HG03103 (cell line): ENCODE results near the gene RC3H2.
A peak's percentile ranks its signal among the peaks of the same experiment; 100 is the strongest.
"Not testable (repeated sequence)": the region's sequence is repeated elsewhere in the genome, so short reads cannot be mapped to it uniquely, and the experiment has no call there.

Source experiments
- ATAC-seq: cut with Tn5 transposase; IDR thresholded peaks from one replicate; pipeline ENCODE4 v1.9.1; 2021; ENCODE audit warnings: low read depth; ENCODE audit not compliant: unreplicated experiment

Gene RC3H2

DNA sequence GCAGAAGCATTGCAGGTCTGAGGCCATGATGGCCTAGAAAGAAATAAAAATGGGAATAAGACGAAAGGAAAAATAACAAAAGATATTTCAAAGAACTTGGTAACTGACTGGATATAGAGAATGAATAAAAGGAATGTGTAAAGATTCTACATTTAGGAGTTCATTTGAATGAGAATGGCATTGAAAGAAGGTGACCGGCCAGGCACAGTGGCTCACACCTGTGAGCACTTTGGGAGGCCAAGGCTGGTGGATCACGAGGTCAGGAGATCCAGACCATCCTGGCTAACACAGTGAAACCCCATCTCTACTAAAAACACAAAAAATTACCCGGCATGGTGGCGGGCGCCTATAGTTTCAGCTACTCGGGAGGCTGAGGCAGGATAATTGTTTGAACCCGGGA is 17.6 kb upstream of the RC3H2 start:
- no peak for ATAC-seq

- ATAC-seq, result no peak
Measured at GRCh38 chr9:122918310-122918709, 13.2 kb upstream of the RC3H2 start.

GRCh38 chr9:122912964-122913673 is 8.0 kb upstream of the RC3H2 start, which contains the start of gene ZBTB6:
ZBTB6 (minus strand) TSS chr9:122913323; CDS start chr9:122912072, 1,251 bp downstream.
- peak; percentile 97 for ATAC-seq

- ATAC-seq, result no peak
Measured at GRCh38 chr9:122912671-122912963, 7.5 kb upstream of the RC3H2 start.

DNA sequence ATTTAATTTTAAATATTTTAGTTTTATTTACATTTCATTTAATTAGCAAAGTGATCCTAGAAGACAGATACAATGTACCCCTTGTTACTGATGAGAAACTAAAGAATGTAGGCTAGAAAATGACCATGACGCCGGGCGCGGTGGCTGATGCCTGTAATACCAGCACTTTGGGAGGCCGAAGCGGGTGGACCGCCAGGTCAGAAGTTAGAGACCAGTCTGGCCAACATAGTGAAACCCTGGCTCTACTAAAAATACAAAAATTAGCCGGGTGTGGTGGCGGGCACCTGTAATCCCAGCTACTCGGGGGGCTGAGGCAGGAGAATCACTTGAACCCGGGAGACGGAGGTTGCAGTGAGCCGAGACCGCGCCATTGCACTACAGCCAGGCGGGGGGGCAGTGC is 963 bp upstream of the RC3H2 start:
- not testable (repeated sequence) for ATAC-seq

DNA sequence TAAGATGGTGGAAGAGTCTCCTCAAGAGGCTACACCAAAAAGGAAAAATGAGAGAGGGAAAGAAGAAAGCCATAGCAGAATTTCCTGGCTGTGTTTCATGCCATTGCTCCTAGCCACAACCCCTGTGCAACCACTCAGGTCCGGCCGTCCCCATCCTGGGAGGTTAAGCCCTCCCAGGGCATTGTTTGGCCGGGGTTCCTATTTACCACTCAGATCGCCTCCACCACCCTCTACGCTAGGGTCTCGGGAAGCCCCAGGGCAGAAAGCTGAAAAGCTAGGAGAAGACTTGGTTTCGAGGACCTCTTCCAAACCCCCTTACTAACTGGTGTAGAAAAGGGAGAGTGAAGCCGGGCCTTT is 715 bp downstream of the RC3H2 start:
- ATAC-seq, result peak; percentile 26

DNA sequence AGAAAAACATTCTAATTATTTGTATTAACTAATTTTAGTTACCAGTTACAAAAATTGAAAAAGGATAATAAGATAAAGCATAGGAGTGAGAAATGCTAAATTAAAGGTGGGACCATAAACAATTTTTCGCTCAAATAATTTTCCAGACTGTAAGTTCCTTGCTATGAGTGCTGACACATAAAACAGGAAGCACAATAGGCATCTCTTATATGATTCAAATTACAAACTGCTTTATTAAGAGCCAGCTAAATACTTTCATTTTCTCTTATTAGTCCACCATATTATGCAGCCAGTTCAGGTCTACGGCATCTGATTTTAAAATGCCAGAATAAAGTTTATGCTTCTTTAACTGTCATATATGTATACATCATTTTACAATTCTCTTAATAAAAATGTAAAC is 4.4 kb downstream of the RC3H2 start:
- no peak for ATAC-seq

DNA sequence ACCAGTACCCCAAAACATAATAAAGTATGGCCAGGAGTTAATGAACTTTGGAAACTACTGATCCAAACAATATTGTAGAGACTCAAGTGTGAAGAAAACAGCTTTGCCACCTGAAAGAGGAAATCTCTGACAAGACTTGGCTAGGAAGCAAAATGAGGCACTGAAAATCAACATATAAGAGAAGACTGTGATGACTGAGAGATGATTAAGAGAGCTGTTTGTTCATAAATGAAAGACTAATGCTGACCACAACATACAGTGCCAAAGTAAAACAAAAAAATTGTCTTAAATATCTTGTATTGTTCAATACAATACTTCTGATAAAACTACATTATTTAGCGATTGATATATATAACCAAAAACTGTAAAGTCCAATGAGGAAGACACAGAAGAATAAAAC is 7.2 kb downstream of the RC3H2 start:
- ATAC-seq, result no peak

DNA sequence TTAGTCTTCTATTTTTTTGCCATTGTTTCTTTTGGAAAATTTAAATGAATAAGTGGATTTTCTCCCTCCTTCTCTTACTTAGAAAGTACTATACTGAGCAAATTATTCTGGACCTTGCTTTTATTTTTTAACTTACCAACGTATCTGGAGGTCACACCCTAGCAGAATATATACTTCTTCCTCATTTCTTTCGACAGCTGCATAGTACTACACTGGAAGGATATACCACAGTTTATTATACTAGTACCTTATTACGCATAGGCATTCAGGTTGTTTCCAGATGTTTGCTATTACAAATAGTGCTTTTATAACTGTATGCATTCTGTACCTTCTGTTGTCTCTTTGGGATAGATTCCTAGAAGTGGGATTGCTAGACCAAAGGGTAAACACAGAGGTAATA is 16.7 kb downstream of the RC3H2 start:
- ATAC-seq, result no peak

DNA sequence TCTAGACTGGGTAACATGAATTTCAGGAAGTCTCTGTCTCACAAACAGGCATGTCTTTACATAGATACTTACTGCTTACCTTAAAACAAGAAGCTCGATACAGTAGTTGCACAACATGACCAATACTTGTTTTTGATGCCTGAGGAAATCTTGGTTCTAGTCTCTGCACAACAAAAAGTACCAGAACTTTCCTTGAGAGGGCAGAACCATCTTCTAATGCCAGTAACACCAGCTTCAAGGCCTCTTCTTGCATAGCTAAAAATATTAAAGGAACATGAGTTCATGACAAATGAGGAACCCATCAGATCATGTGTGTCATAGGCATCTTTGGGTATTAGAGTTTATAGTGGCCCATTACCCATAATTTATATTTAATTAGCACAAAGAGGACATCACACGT is 22.0 kb downstream of the RC3H2 start:
- no peak for ATAC-seq

GRCh38 chr9:122879443-122879842 is 25.7 kb downstream of the RC3H2 start:
- ATAC-seq, result no peak

- no peak for ATAC-seq
Measured at GRCh38 chr9:122875523-122875922, 29.6 kb downstream of the RC3H2 start.

- ATAC-seq, result not testable (repeated sequence)
Measured at GRCh38 chr9:122867276-122867675, 37.9 kb downstream of the RC3H2 start.

DNA sequence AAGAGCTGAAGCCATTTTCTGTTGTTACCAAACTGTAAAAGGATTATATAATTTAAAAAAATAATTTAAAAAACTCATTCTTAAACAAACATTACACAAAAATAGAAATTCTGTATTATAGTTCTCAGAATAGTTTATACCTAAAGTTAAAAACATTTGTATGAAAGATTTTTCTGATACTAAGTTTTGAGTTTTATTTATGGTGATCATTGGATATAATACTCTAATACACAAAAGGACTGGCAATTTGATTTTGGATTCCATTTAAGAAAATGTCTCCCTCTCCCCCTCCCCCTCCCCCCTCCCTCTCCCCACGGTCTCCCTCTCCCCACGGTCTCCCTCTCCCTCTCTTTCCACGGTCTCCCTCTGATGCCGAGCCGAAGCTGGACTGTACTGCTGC is 39.1 kb downstream of the RC3H2 start:
- no peak for ATAC-seq

GRCh38 chr9:122865300-122865699 is 39.9 kb downstream of the RC3H2 start:
- no peak for ATAC-seq

- no peak for ATAC-seq
Measured at GRCh38 chr9:122863407-122863806, 41.8 kb downstream of the RC3H2 start.

- no peak for ATAC-seq
Measured at GRCh38 chr9:122860319-122861142, 44.6 kb downstream of the RC3H2 start.

GRCh38 chr9:122857815-122858214 is 47.3 kb downstream of the RC3H2 start:
- no peak for ATAC-seq

DNA sequence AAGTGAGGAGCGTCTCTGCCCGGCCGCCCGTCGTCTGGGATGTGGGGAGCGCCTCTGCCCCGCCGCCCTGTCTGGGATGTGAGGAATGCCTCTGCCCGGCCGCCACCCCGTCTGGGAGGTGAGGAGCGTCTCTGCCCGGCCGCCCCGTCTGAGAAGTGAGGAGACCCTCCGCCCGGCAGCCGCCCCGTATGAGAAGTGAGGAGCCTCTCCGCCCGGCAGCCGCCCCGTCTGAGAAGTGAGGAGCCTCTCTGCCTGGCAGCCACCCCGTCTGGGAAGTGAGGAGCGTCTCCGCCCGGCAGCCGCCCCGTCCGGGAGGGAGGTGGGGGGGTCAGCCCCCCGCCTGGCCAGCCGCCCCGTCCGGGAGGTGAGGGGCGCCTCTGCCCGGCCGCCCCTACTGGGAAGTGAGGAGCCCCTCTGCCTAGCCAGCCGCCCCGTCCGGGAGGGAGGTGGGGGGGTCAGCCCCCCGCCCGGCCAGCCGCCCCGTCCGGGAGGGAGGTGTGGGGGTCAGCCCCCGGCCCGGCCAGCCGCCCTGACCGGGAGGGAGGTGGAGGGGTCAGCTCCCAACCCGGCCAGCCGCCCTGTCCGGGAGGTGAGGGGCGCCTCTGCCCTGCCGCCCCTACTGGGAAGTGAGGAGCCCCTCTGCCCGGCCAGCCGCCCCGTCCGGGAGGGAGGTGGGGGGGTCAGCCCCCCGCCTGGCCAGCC is 52.9 kb downstream of the RC3H2 start:
- ATAC-seq, result not testable (repeated sequence)

GRCh38 chr9:122848256-122848943 is 56.8 kb downstream of the RC3H2 start:
- no peak for ATAC-seq

DNA sequence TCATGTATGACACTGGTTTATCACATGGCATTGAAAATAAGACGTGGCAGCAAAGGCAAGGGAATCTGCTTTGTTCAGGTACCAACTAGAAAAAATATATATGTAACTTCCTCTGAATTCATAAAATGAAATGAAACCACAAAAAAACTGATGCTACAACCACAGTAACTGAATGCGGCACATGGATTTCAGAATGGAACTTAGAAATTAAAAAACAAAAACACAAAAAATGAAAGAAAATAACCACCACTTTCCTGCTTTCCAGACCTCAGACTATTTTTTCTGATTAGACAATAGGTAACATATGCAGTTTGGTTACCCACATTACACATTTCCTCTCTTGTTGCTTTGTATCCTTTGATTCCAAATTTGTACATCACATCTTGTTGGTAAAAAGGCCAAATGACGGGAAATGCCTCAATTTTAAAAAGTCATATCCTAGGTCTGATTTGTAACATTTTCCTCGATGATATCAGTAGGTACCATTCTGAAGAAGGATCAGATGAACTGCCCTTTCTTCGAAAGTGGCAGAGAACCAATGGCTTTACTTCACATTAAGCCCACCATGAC is 58.7 kb downstream of the RC3H2 start:
- no peak for ATAC-seq
